IMR-90 (cell line): Measurements from ENCODE around the gene ZNF620. TPM values are rescaled to one million over a fixed set of nuclear protein-coding genes. Genes with fewer than 3 reads are reported as not detected.
A peak's percentile ranks its signal among the peaks of the same experiment; 100 is the strongest.

Source experiments
- ATAC-seq: fragments of 200-7000 bp; cut with Tn5 transposase; 2 replicates; pipeline ENCODE4 v1.9.1; 2020; ENCODE audit warnings: low read depth, mild to moderate bottlenecking, moderate library complexity
- BruUV-seq: library from RNA; stranded (reverse); fragments of 400-500 nt; replicated peaks from 2 replicates; lab custom pipeline; 2021; lab: Mats Ljungman, UMichigan
- CTCF ChIA-PET: fragments of 300-600 bp; formaldehyde crosslinking; extraction: SDS; loops from one replicate; lab custom pipeline; 2021; ENCODE audit warnings: antibody characterized with exemption; lab: Yijun Ruan, JAX
- POLR2A ChIA-PET: fragments of 300-600 bp; sonication (Branson Sonifier 250); formaldehyde crosslinking; loops from one replicate; lab custom pipeline; 2022; ENCODE audit warnings: antibody characterized with exemption; ENCODE audit not compliant: unreplicated experiment; lab: Charles Lee
- DNase-seq: peaks from one replicate; pipeline ENCODE4 v3.0.0; 2013
- H2AFZ ChIP-seq: replicated peaks from 2 replicates; pipeline ENCODE3; 2013; ENCODE audit warnings: low read length, mild to moderate bottlenecking; ENCODE audit not compliant: poor library complexity
- H2AK5ac ChIP-seq: 2 replicates; pipeline ENCODE4 v1.6.1; 2013; ENCODE audit warnings: low read depth, low read length, inconsistent platforms
- H2AK9ac ChIP-seq: replicated peaks from 2 replicates; pipeline ENCODE3; 2013; ENCODE audit warnings: mild to moderate bottlenecking, low read depth, low read length, moderate library complexity; ENCODE audit not compliant: poor library complexity
- H2BK120ac ChIP-seq: 2 replicates; pipeline ENCODE4 v1.6.1; 2013; ENCODE audit warnings: low read depth, low read length, inconsistent platforms
- H2BK15ac ChIP-seq: 3 replicates; pipeline ENCODE4 v1.6.1; 2013; ENCODE audit warnings: low read depth, low read length, inconsistent platforms
- H2BK20ac ChIP-seq: 2 replicates; pipeline ENCODE4 v1.6.1; 2013; ENCODE audit warnings: low read depth, mild to moderate bottlenecking, inconsistent platforms, low read length, moderate library complexity
- H2BK5ac ChIP-seq: 2 replicates; pipeline ENCODE4 v1.6.1; 2013; ENCODE audit warnings: mild to moderate bottlenecking, low read depth, low read length, inconsistent platforms; ENCODE audit not compliant: poor library complexity, severe bottlenecking
- H3K14ac ChIP-seq: replicated peaks from 2 replicates; pipeline ENCODE4 v1.6.1; 2013; ENCODE audit warnings: low read depth, low read length, inconsistent platforms
- H3K18ac ChIP-seq: 2 replicates; pipeline ENCODE4 v1.6.1; 2013; ENCODE audit warnings: low read depth, low read length, control low read depth
- H3K23ac ChIP-seq: 2 replicates; pipeline ENCODE4 v1.6.1; 2013; ENCODE audit warnings: low read depth, low read length, inconsistent platforms
- H3K27ac ChIP-seq: 2 replicates; pipeline ENCODE4 v1.5.1; 2013; ENCODE audit warnings: mild to moderate bottlenecking, control low read depth, low read length; ENCODE audit not compliant: insufficient read depth
- H3K27me3 ChIP-seq: 2 replicates; pipeline ENCODE4 v1.6.1; 2013; ENCODE audit warnings: low read length; ENCODE audit not compliant: control insufficient read depth, insufficient read depth
- H3K36me3 ChIP-seq: 2 replicates; pipeline ENCODE4 v1.6.1; 2013; ENCODE audit warnings: low read length, mixed read lengths; ENCODE audit not compliant: control insufficient read depth, insufficient read depth
- H3K4ac ChIP-seq: 2 replicates; pipeline ENCODE4 v1.6.1; 2013; ENCODE audit warnings: low read depth, low read length, inconsistent platforms
- H3K4me1 ChIP-seq: 2 replicates; pipeline ENCODE4 v1.6.1; 2013; ENCODE audit warnings: low read length, mixed read lengths; ENCODE audit not compliant: control insufficient read depth, insufficient read depth
- H3K4me2 ChIP-seq: 2 replicates; pipeline ENCODE4 v1.6.1; 2013; ENCODE audit warnings: low read depth, mild to moderate bottlenecking, control low read depth, low read length, moderate library complexity
- H3K4me3 ChIP-seq: 2 replicates; pipeline ENCODE4 v1.5.1; 2013; ENCODE audit warnings: low read depth, mild to moderate bottlenecking, control low read depth, low read length, moderate library complexity; ENCODE audit not compliant: insufficient read depth
- H3K56ac ChIP-seq: 2 replicates; pipeline ENCODE4 v1.6.1; 2013; ENCODE audit warnings: low read length, inconsistent platforms; ENCODE audit not compliant: insufficient read depth; ENCODE audit errors: extremely low read depth
- H3K79me1 ChIP-seq, 2 experiments: 2 replicates each; pipeline ENCODE4 v1.6.1; 2013; ENCODE audit warnings: low read length in 2 of 2, inconsistent platforms in 1 of 2, low read depth in 1 of 2
- H3K9ac ChIP-seq: 2 replicates; pipeline ENCODE4 v1.6.1; 2013; ENCODE audit warnings: low read depth, low read length, control low read depth
- H3K9me1 ChIP-seq: 2 replicates; pipeline ENCODE4 v1.6.1; 2013; ENCODE audit warnings: low read length, inconsistent platforms; ENCODE audit not compliant: insufficient read depth
- H3K9me3 ChIP-seq: 2 replicates; pipeline ENCODE4 v1.6.1; 2013; ENCODE audit warnings: low read length; ENCODE audit not compliant: control insufficient read depth, insufficient read depth
- H4K20me1 ChIP-seq: 2 replicates; pipeline ENCODE4 v1.6.1; 2013; ENCODE audit warnings: low read length, inconsistent platforms; ENCODE audit not compliant: insufficient read depth
- H4K5ac ChIP-seq: 2 replicates; pipeline ENCODE4 v1.6.1; 2013; ENCODE audit warnings: mild to moderate bottlenecking, low read depth, low read length, control low read depth
- H4K8ac ChIP-seq, 2 experiments: 2 replicates each; pipeline ENCODE4 v1.6.1; 2013; ENCODE audit warnings: low read depth in 2 of 2, low read length in 2 of 2, control low read depth in 1 of 2, inconsistent platforms in 1 of 2
- H4K91ac ChIP-seq: 2 replicates; pipeline ENCODE4 v1.6.1; 2013; ENCODE audit warnings: low read depth, low read length, inconsistent platforms; ENCODE audit not compliant: insufficient read depth
- BHLHE40 ChIP-seq: fragments of 150-350 bp; IDR thresholded peaks from 2 replicates; pipeline ENCODE4 v1.6.1; 2016; ENCODE audit warnings: mild to moderate bottlenecking, low read depth, low read length
- CEBPB ChIP-seq: IDR thresholded peaks from 2 replicates; pipeline ENCODE4 v1.6.1; 2012; ENCODE audit warnings: low read depth, low read length, improper control_type of control experiment
- CHD1 ChIP-seq: IDR thresholded peaks from 2 replicates; pipeline ENCODE4 v1.6.1; 2012; ENCODE audit warnings: low read depth, low read length, improper control_type of control experiment
- ELK1 ChIP-seq: fragments of 150-350 bp; IDR thresholded peaks from 2 replicates; pipeline ENCODE4 v1.6.1; 2016; ENCODE audit warnings: low read depth, mild to moderate bottlenecking, low read length, moderate library complexity, borderline replicate concordance
- MAZ ChIP-seq: IDR thresholded peaks from 2 replicates; pipeline ENCODE4 v1.6.1; 2012; ENCODE audit warnings: low read depth, mild to moderate bottlenecking, low read length, improper control_type of control experiment, moderate library complexity, borderline replicate concordance
- MXI1 ChIP-seq: IDR thresholded peaks from 2 replicates; pipeline ENCODE4 v1.6.1; 2012; ENCODE audit warnings: low read depth, mild to moderate bottlenecking, low read length, moderate library complexity, borderline replicate concordance
- NFE2L2 ChIP-seq: fragments of 150-350 bp; IDR thresholded peaks from 2 replicates; pipeline ENCODE4 v1.6.1; 2016; ENCODE audit warnings: low read depth, mild to moderate bottlenecking, low read length
- POLR2A ChIP-seq: IDR thresholded peaks from 2 replicates; pipeline ENCODE4 v1.6.1; 2012; ENCODE audit warnings: mild to moderate bottlenecking, low read depth, low read length
- RAD21 ChIP-seq: IDR thresholded peaks from 2 replicates; pipeline ENCODE4 v1.6.1; 2012; ENCODE audit warnings: low read length, improper control_type of control experiment
- RFX5 ChIP-seq: IDR thresholded peaks from 2 replicates; pipeline ENCODE4 v1.8.0; 2012; ENCODE audit warnings: low read depth, mild to moderate bottlenecking, low read length, moderate library complexity
- SMC3 ChIP-seq: fragments of 150-350 bp; IDR thresholded peaks from 2 replicates; pipeline ENCODE4 v1.6.1; 2016; ENCODE audit warnings: low read depth, mild to moderate bottlenecking, antibody characterized with exemption, low read length, moderate library complexity
- WGBS, 2 experiments: methylation state at CpG; one replicate each; pipeline versions ENCODE4 v1.1.5 to v1.1.7; 2013; ENCODE audit warnings: missing lambda C conversion rate in 2 of 2; ENCODE audit not compliant: insufficient read length in 1 of 2; ENCODE audit errors: extremely low coverage in 2 of 2; 5-methylcytosine and 5-hydroxymethylcytosine counted together
- dilution Hi-C: fragments of 300-500 bp; cut with HindIII; formaldehyde crosslinking; loops from one replicate; pipeline ENCODE4 v1.14.3; 2018; ENCODE audit warnings: low sequenced_read_pairs; ENCODE audit not compliant: unreplicated experiment
- in situ Hi-C: fragments of 300-500 bp; cut with MboI; formaldehyde crosslinking; loops from 3 replicates; pipeline ENCODE4 v1.14.3; 2019; ENCODE audit warnings: low sequenced_read_pairs, inconsistent platforms, mixed read lengths
- intact Hi-C: fragments of 100-400 bp; cut with micrococcal nuclease; formaldehyde crosslinking; loops from 2 replicates; pipeline ENCODE4 v1.10.0; 2022
- polyA plus RNA-seq, 3 experiments: library from polyadenylated mRNA; depleted of rRNA; stranded (reverse); fragments of >200 nt; gene quantifications; 2 replicates each; pipeline ENCODE4 v1.2.3, GENCODE V29; 2012; ENCODE audit warnings: low replicate concordance in 1 of 3
- total RNA-seq: library from RNA; depleted of rRNA; stranded (reverse); fragments of >200 nt; gene quantifications from 2 replicates; pipeline ENCODE4 v1.2.3, GENCODE V29; 2012
- TF ChIP-seq, protein P1 (sequence below): fragments of 150-350 bp; IDR thresholded peaks from 2 replicates; pipeline ENCODE4 v1.6.1; 2017; ENCODE audit warnings: mild to moderate bottlenecking, antibody characterized with exemption, low read length, low read depth
- TF ChIP-seq, protein P2 (sequence below): conservative IDR thresholded peaks from 2 replicates; pipeline ENCODE4 v1.5.1; 2012; ENCODE audit warnings: mild to moderate bottlenecking, low read depth, low read length, improper control_type of control experiment

Gene ZNF620
- total and polyA plus RNA-seq, 2 of the 4 experiments (the other 2 are of a cell fraction): 0.48 to 0.72 TPM

DNA sequence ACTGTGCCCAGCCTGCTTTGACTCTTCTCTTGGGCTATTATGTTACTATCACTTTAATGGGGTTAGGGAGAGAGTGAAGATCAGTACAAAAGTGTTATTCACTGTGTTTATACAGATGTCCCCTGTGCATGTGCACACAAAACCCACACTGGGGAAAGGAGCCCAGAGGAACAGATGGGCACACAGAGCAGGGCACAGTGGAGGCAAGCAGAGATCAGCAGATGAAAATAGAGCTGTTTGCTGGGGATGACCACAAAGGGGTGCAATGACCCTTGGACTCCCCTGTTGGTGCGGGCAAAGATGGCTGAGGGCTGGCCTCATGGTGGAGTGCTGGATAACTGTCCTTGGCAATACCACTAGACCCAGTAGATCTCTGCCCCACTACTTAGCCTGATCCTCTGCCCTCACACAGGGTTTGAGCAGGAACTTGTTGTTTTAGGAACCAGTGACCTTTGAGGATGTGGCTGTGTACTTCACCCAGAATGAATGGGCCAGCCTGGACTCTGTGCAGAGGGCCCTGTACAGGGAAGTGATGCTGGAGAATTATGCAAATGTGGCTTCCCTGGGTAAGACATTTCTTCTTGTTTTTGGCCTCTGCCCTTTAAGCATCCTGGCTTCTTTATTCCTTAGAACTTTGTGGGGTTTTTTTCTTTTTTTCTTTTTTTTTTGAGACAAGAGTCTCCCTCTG is 5.3 kb downstream of the ZNF620 start (continued):
- TF ChIP-seq, protein P1, sequence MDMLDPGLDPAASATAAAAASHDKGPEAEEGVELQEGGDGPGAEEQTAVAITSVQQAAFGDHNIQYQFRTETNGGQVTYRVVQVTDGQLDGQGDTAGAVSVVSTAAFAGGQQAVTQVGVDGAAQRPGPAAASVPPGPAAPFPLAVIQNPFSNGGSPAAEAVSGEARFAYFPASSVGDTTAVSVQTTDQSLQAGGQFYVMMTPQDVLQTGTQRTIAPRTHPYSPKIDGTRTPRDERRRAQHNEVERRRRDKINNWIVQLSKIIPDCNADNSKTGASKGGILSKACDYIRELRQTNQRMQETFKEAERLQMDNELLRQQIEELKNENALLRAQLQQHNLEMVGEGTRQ: no peak
- TF ChIP-seq MXI1 (no peak), CEBPB (no peak)

GRCh38 chr3:40516201-40516600 is 10.4 kb downstream of the ZNF620 start:
- CTCF ChIA-PET: no interaction called here
- no peak for TF ChIP-seq CHD1
- no peak for TF ChIP-seq SMC3
- no peak for TF ChIP-seq CEBPB
- TF ChIP-seq MAZ: no peak
- no peak for TF ChIP-seq POLR2A
- no peak for TF ChIP-seq NFE2L2
- TF ChIP-seq, protein P2, sequence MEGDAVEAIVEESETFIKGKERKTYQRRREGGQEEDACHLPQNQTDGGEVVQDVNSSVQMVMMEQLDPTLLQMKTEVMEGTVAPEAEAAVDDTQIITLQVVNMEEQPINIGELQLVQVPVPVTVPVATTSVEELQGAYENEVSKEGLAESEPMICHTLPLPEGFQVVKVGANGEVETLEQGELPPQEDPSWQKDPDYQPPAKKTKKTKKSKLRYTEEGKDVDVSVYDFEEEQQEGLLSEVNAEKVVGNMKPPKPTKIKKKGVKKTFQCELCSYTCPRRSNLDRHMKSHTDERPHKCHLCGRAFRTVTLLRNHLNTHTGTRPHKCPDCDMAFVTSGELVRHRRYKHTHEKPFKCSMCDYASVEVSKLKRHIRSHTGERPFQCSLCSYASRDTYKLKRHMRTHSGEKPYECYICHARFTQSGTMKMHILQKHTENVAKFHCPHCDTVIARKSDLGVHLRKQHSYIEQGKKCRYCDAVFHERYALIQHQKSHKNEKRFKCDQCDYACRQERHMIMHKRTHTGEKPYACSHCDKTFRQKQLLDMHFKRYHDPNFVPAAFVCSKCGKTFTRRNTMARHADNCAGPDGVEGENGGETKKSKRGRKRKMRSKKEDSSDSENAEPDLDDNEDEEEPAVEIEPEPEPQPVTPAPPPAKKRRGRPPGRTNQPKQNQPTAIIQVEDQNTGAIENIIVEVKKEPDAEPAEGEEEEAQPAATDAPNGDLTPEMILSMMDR: no peak
- TF ChIP-seq BHLHE40: no peak
- TF ChIP-seq ELK1: no peak
- TF ChIP-seq RAD21: no peak
- no peak for TF ChIP-seq RFX5

More at GRCh38 chr3:40516201-40516600, 10.4 kb downstream of the ZNF620 start:
- H4K5ac ChIP-seq: no peak overlapping the region
- no peaks in the 10 kb centered on the region for H3K9me1 ChIP-seq
- H2AK9ac ChIP-seq: no peak overlapping the region
- H4K20me1 ChIP-seq: no peaks in the 10 kb centered on the region
- ATAC-seq (peak; percentile 70), DNase-seq (peak; percentile 31)
- BruUV-seq: no TSS peak
- peak overlapping the region; percentile 25; the same call in 1 of the 2 replicates for H2BK120ac ChIP-seq
- no peak overlapping the region; the same call in 1 of the 2 replicates for H3K14ac ChIP-seq
- no peak overlapping the region for H3K27ac ChIP-seq
- no peak overlapping the region for H3K23ac ChIP-seq
- no peak overlapping the region for H4K91ac ChIP-seq
- dilution Hi-C loops: no loop called here
- no peaks in the 10 kb centered on the region for H3K27me3 ChIP-seq
- in situ Hi-C loops: no loop called here
- H3K4me1 ChIP-seq: 0 out of 2 replicates have a peak, but pooled peaks cover 2% of the 10 kb centered on the region
- no peak overlapping the region for H2BK15ac ChIP-seq
- no peak overlapping the region for H2AK5ac ChIP-seq
- H3K9me3 ChIP-seq: no peaks in the 10 kb centered on the region
- intact Hi-C loops: no loop called here
- H3K9ac ChIP-seq: no peak overlapping the region
- no peak overlapping the region for H3K4ac ChIP-seq
- H2AFZ ChIP-seq: peak overlapping the region; percentile 62
- H3K36me3 ChIP-seq: no peaks in the 10 kb centered on the region
- H3K56ac ChIP-seq: no peak overlapping the region
- no peak overlapping the region for H2BK5ac ChIP-seq
- POLR2A ChIA-PET: no interaction called here
- no peaks in the 10 kb centered on the region for H3K79me1 ChIP-seq
- no peak overlapping the region for H3K4me2 ChIP-seq
- no peak overlapping the region for H3K18ac ChIP-seq
- H2BK20ac ChIP-seq: no peak overlapping the region
- H4K8ac ChIP-seq: no peak overlapping the region
- no peak overlapping the region for H3K4me3 ChIP-seq
- WGBS, 2 experiments: no CpG with 5 or more reads among the region's 5 CpGs
